Mucosa of gallbladder (tissue), 1 donor: ENCODE data around the gene NGDN. TPM values are rescaled to one million over a fixed set of nuclear protein-coding genes. Genes with fewer than 3 reads are reported as not detected.
"Not testable (repeated sequence)": the region's sequence is repeated elsewhere in the genome, so short reads cannot be mapped to it uniquely, and the experiment has no call there.

Experiments
- DNase-seq: peaks from one replicate; pipeline ENCODE4 v3.0.0-alpha.2; 2020; ENCODE audit warnings: low spot score
- total RNA-seq: library from RNA; stranded (reverse); gene quantifications from one replicate; pipeline ENCODE4 v1.2.1, GENCODE V29; 2021
- donor health status: DM: no; HTN: no; CAD: no.

Gene NGDN
- total RNA-seq, 1 donor from 2014 or later: 22.9 TPM

- DNase-seq: no peak
These were observed 31.2 kb upstream of the NGDN start for GRCh38 chr14:23438101-23438971.

- DNase-seq: no peak
These were observed 30.2 kb upstream of the NGDN start for GRCh38 chr14:23439107-23439835.

GRCh38 chr14:23441076-23441475, 28.4 kb upstream of the NGDN start:
- no peak for DNase-seq

GRCh38 chr14:23442721-23443356, 26.7 kb upstream of the NGDN start:
- no peak for DNase-seq

- no peak for DNase-seq
These were observed 26.1 kb upstream of the NGDN start for GRCh38 chr14:23443411-23443812.

- DNase-seq: no peak
These were observed 25.6 kb upstream of the NGDN start for GRCh38 chr14:23443881-23444280.

- no peak for DNase-seq
These were observed 25.2 kb upstream of the NGDN start for GRCh38 chr14:23444314-23444713.

- DNase-seq: no peak
These were observed 23.7 kb upstream of the NGDN start for GRCh38 chr14:23445773-23446172.

GRCh38 chr14:23446291-23446851, 23.1 kb upstream of the NGDN start:
- DNase-seq: no peak

- peak; percentile 83 for DNase-seq
These were observed 21.8 kb upstream of the NGDN start for GRCh38 chr14:23447361-23448350.

GRCh38 chr14:23449314-23449713, 20.2 kb upstream of the NGDN start:
- DNase-seq: no peak

- DNase-seq: no peak
These were observed 19.1 kb upstream of the NGDN start for GRCh38 chr14:23450379-23450778.

- DNase-seq: no peak
These were observed 17.3 kb upstream of the NGDN start for GRCh38 chr14:23452237-23452636.

- DNase-seq: no peak
These were observed 15.1 kb upstream of the NGDN start for GRCh38 chr14:23454445-23454856.

- not testable (repeated sequence) for DNase-seq
These were observed 12.5 kb upstream of the NGDN start for GRCh38 chr14:23456883-23457586.

GRCh38 chr14:23457587-23458445, 11.7 kb upstream of the NGDN start:
- DNase-seq: peak; percentile 67

GRCh38 chr14:23460960-23461359, 8.5 kb upstream of the NGDN start:
- no peak for DNase-seq

GRCh38 chr14:23464700-23465099, 4.8 kb upstream of the NGDN start:
- DNase-seq: no peak

GRCh38 chr14:23465261-23465660, 4.2 kb upstream of the NGDN start:
- no peak for DNase-seq
